ENCODE data around the gene CPVL.

CPVL gene

DNA sequence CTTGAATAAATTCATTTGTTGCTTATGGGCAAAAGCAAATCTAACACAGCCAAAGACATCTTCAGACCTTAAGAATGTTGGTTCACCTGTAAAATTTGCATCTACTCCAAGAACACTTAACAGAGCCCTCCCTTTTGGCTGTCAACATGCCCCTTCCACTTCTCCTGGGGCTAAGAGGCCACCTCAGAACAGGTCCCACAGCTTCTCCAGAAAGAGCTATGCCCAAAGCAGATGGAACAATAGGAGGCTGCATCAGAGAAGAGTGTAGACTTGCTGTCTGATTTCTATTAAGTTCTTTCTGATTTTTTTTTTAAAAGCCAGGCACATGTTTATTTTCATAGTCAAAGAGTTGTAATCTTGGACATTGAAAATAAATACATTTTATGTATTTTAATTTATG, 162.1 kb downstream of the CPVL start:
- DNase-seq (ENCODE audit: insufficient read length, low spot score) (no peak), FAIRE-seq (no peak)

DNA sequence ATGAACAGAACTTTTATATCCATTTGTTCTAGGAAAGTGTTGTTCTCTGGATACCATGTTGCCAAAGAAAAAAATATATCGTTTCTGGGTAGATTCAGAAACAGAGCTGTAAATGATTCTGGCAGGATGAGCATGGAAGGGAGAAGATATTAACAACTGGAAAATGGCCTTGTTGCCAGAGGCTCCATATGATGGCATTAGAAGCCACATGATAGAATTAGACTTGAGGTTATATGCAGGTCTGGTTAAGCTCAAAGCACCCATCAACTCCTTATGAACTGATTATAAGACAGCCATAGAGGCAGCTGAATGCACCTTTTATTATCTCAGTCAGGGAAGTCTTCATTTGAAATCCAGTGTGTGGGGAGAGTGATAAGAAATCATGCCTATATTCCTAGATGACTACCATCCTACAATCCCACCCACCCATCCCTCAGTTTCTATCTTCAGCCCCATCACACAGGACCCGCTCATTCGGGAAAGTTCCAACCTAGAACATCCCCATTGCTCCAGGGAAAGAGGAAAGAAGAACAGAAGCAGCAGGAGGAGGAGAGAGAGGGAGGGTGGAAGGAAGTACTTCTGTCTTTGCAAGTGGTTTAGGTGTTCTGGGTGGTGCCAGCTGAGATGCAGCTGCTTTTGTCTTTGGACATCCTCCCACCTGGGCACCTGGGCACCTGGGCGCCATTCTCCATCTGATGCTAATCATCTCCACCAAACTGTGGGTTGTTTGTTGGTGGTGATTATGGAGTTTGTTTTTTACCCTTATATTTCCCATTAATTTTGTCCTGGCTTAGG, 162.7 kb downstream of the CPVL start:
- DNase-seq (ENCODE audit: insufficient read length, low spot score) (no peak), FAIRE-seq (no peak)

DNA sequence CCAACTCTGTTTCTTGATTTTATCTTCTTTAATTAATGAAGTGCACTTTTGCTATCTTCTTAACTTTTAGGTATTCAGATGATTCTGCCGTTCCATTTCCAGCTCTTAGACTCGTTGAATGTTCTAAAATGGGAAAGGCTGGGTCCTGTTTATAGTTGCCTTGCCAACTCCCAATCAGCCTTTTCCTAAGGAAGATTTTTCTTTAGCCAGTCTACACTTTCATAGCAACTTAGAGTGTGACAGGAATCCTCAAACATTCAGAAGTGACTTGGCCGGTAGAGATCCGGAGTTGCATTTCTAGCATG, 165.2 kb downstream of the CPVL start:
- FAIRE-seq = no peak
- DNase-seq (ENCODE audit: insufficient read length, low spot score) = no peak

DNA sequence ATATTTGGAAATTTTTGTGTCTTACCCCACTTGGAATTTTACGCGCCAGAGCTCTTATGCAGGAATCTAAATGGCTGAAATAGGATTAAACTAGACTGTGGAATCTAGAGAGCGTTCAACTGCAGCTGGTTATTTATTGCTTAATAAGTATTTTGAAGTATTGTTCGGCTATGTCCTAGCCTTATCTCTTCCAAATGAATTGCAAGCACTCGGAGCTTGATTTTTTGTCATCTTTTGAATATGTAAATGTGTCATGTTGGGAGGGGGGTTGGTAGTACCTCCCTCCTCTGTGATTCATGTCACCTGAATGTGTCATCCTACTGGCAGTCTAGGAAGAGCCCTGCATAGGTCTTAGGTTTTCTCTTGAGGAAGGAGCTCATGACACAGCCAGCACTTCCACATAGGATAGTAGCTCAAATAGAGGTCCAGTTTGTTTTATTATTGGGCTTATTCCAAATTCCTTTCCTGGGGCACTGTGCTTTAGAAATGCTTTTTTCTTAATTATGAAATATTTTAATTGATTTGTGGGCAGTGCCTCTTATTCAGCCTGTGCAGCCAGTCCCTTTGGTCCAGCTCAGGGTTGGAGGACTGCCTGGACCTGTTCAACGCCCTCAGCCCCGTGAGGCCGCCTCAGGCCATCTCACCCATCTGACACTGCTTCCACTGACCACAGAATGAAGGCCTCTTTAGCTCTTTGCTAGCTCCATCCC, 165.7 kb downstream of the CPVL start:
- DNase-seq (ENCODE audit: insufficient read length, low spot score) (no peak), FAIRE-seq (no peak)

DNA sequence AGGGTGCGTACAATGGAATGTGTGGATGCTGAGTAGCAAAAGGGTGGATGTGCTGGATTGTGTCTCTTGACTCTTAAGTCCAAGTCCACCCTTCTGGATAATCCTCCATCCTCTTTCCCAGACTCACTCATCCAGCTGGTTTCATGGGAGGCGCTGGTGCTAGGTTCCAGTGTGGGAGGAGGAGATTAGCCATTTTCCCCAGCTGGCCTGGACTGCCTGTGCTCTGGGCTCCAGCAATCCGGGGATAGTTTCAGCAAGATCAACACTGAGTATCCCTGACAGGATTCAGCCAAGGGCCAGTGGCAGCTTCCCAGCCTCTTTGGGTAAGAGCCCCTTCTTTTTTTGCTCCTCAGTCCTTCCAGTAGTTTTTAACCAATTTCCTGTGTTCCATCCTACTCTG, 166.6 kb downstream of the CPVL start:
- no peak for DNase-seq (ENCODE audit: insufficient read length, low spot score)
- no peak for FAIRE-seq

DNA sequence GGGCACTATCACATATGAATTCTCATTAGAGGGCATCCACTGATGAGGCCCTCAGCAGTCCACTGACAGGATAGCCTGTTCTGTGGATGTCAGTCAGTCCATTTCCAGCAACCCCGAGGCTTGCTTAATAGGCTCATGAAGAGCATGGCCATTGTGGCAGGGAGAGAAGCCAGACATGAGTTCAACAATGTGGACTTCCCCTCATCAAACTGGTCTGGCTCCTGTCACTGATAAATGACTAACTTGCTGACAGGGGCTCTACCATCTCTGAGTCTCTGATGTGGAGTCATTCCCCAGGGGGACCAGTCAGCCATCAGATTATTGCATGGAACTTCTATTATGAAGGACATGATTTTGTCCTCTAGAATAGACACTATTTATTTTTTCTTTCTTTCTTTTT, 168.5 kb downstream of the CPVL start:
- DNase-seq (ENCODE audit: insufficient read length, low spot score) = no peak
- FAIRE-seq = no peak

DNA sequence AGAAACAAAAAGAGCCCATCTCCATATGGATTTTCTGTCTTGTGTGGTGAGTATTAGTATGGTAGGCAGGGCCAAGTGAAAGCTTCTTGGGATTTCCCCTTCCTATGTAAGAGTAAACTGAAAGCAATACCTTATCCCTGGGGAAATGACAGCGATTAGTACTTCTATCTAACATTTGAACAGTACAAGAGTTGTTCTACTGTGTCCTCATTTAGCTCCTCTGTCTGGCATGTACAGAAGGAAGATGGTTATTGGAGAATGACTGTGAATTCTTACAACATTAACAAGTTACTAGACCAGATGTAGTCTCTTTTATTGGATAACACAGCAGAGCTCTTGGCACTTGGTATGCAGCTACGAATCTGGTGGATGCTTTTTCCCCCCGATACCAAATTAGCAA, 170.3 kb downstream of the CPVL start:
- FAIRE-seq (no peak), DNase-seq (ENCODE audit: insufficient read length, low spot score) (no peak)

DNA sequence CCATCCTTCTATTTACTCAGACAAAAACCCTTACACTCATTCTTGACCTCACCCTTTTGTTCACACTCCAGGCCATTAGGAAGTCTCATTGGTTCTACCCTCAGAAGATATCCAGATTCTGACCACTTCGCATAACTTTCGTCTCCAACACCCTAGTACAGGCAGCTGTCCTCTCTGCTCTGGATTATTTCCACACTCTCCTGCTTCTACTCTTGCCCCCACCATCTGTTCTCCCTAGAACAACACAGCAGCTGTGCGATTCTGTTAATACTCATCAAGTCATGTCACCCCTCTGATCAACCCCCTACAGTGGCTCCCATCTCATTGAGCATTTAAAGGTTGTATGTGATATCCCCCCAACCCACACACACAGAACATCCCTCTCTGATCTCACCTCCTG, 172.7 kb downstream of the CPVL start:
- no peak for FAIRE-seq
- DNase-seq (ENCODE audit: insufficient read length, low spot score) = no peak

DNA sequence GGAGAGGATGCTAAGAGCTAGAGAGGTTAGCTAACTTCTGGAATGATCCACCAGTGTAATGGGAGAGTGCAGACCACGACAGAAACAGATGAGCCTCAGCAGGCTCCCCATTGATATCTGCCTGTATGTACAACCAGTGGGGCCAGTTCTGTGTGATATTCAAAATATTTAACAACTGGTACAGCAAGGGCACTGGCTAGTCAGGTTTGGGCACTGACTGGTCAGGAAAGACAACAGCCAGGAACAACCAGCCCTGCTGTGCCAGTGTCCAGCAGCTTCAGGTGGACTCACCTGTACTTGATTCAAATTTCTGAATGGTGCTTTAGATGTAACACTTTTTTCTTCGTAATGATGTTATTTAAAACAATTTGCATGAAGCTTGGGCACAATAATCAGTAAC, 182.3 kb downstream of the CPVL start:
- no peak for FAIRE-seq
- DNase-seq (ENCODE audit: insufficient read length, low spot score) = no peak

DNA sequence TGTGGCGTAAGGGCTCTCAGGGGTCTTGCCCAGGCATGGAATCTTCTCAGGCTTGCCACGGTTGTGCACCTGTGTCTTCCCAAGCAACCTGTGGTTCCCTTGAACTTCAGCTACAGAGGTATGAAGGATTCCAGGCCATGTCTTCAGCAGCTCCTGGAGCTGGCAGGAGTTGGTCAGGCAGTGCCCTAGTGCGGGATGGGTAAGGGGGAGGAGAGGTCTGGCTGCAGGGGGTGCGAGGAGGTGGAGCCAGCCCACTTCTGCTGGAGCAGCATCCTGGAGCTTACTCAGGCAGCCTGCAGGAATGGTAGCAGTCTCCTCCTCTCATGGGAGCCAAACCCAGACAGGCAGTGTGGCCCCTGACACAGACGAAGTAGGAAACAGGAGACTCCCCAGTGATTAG, 184.4 kb downstream of the CPVL start:
- FAIRE-seq (no peak), DNase-seq (ENCODE audit: insufficient read length, low spot score) (no peak)

DNA sequence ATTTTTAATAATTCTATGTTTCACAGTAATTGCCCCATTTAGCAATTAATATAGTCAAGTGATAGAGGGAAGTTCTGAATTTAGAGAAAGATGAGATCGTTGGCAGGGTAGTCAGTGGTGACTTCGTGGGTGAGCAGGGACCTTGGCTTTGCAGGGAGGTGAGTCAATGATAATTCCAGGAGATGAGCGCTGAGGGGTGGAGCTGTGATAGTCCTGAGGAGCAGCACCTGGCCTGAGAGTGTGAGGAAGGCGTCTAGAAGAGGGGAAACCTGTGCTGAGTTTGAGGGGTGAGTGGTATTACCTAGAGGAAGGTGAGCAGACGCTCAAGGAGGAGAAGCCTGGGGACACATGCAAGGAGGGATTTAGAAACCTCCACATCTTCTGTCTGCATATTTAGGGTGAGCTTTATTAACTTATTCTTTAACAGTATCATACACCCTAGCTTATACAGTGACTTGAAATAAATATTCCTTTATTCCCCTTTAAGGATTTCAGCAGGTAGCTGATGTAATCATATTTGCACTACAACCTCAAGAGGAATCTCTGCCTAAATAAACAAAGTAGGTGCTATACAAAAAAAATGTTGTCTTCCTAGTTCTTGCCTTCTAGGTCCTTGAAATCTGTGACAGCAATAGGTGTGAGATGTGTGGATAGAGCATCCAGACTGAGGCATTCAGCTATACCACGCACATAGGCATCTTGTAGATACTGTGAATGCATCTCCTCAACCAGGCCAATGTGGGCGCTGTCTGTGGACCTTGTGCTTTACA, 186.1 kb downstream of the CPVL start:
- FAIRE-seq (no peak), DNase-seq (ENCODE audit: insufficient read length, low spot score) (no peak)

DNA sequence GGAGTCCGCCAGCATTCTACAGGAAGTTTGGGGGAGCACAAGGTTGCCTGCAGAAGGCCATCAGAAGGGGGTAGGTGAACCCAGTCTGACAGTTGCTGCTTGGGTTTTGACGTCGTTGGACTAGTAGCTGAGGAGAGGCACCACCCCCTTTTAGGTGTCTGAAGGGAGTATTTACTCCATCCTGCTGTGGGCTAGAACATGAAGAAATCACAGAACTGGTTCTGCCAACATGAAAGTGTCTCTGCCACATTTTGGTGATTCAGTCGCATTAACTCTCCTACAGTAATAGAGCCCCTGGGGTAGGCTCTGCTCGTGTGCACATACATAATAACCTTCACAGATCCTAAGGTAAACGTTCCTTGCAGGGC, 187.4 kb downstream of the CPVL start:
- DNase-seq (ENCODE audit: insufficient read length, low spot score) = no peak
- FAIRE-seq = no peak

DNA sequence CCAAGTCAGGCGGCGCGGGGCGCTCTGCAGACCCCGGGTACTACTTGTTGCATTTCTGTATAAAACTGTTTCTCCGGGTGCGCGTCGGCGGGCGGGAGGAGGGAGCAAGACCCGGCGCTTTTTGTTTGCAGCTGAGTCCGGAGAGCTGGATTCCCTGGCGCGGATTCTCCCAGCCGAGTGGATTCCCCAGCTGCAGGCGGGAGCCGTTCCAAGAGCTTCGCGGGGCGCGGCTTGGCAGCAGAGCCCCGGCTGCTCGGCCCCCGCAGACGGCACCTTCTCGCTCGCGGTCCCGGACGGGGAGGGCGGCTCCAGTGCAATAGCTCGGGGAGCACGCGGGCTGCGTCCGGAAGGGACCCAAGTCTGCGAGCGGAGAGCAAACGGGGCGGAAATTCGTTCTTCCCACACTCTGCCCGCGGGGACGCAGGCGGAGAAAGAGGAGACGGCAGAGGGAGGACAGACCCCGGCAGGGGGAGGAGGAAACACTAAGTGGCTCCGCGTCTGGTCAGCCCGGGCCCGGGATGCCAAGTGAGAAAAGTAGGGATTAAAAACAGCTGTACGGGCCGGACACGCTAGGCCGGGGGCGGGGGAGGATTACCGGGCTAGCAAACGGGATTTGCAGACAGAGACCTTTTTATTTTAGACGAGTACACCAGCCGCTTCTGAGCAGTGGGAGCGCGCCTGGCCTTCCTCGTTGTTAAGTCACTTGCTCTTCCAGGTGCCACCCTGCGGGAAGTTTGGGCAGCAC, 187.9 kb downstream of the CPVL start, which contains the start of gene TRIL:
TRIL (minus strand) TSS at position 96 of the 745 bp plus-strand sequence. CDS start 284 bp downstream, outside the sequence.
- FAIRE-seq = no peak
- DNase-seq (ENCODE audit: insufficient read length, low spot score) = no peak

DNA sequence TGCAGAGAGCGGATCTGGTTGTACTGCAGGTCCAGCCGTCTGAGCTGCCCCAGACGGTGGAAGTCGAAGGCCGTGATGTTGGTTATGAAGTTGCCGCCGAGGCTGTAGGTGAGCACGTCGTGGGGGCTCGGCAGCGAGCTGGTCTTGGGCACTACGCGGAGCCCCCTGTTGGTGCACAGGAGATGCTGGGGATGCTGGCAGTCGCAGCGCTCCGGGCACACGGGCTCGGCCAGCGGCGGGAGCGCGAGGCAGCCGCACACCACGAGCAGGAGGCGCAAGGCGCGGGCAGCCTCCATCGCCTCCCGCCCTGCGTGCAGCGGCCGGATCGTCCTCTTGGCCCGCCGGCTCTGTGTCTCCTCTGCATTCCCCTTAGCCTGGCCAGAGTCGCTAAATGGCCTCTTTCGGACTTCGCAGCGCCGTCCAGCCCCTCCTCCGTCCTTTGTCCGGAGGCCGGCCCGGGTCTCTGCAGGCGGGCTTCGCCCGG, 188.5 kb downstream of the CPVL start:
- no peak for DNase-seq (ENCODE audit: insufficient read length, low spot score)
- FAIRE-seq = no peak

DNA sequence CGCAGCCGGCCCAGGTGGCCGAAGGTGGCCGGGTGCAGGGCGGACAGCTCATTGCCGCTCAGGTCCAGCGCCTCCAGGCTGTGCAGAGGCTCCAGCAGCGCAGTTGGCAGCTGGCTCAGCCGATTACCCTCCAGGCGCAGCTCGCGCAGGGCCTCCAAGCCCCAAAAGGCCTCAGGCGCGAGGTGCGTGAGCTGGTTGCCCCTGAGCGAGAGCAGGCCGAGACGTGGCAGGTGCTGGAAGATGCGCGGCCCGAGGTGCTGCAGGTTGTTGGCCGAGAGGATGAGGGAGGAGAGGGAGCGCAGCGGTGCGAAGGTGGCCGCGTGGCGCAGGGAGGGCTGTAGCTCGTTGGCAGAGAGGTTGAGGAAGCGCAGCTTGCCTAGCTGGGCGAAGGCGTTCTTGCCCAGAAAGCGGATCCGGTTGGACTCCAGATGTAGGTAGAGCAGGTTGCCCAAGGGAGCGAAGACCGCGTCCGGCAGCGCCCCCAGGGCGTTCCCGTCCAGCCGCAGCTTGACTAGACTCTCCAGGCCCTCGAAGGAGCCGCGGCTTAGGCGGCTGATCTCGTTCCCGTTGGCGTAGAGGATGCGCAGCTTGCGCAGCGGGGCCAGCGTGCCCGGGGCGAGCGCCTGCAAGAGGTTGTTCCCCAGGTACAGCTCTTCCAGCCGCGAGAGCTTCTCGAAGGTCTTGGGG, 189.1 kb downstream of the CPVL start:
- DNase-seq (ENCODE audit: insufficient read length, low spot score) (no peak), FAIRE-seq (no peak)

DNA sequence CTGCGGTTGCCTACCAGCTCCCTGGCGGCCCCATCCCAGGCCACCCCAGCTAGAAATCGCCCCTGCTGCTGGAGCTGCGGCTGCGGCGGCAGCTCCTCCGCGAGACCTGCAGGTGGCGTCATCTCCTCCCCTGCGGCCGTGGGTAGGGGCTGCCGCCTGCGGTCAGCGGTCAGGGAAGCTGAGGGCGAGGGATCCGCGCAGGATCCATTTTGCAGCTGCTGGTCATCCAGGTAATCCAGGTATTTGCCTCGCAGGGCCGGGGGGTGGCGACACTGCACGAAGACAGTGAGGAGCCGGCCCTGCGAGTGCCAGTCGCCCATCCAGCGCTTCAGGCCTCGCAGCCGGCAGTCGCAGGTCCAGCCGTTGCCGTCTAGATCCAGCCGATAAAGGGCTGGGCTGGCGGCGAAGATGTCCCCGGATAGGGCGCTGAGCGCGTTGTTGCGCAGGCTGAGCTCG, 189.7 kb downstream of the CPVL start:
- DNase-seq (ENCODE audit: insufficient read length, low spot score) (no peak), FAIRE-seq (no peak)

DNA sequence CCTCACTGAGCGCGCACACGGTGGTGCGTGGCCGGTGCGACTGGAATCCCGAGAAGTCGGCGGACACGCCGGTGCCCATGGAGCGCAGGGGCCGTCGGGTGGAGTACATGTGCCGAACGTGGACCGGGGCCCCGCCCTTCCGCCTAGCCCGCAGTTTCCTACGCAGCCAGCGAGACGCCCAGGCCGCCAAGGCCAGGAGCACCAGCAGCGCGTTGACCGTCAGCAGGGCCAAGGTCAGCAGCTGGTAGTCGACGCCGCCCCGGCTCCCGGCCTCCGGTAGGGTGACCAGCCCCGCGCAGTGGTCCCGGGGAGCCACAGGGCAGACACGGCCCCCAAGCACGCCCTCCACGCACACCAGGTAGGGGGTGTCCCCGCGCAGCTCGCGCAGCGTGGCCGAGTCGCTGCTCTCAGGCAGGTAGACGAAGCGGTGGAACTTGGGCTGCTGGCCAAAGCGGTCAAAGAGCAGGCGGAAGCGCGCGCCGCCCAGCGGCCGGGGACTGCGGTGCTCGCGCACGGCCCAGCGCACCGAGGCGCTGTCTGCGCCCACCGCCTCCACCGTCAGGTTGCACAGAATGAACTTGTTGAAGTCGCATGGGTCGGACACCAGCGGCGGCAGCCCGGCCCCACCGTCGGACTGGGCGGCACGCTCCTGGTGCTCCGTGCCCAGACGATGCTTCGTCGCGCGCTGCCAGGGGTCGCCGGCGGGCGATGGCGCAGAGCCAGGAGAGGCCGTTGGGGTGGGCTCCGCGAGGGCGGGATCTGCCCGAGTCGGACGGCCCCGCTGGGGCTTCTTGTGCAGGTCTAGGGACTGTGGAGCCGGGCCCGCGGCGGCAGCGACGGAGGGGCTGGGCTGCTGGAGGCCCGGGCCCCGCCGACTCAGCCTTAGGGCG, 190.4 kb downstream of the CPVL start:
- DNase-seq (ENCODE audit: insufficient read length, low spot score) (no peak), FAIRE-seq (no peak)

DNA sequence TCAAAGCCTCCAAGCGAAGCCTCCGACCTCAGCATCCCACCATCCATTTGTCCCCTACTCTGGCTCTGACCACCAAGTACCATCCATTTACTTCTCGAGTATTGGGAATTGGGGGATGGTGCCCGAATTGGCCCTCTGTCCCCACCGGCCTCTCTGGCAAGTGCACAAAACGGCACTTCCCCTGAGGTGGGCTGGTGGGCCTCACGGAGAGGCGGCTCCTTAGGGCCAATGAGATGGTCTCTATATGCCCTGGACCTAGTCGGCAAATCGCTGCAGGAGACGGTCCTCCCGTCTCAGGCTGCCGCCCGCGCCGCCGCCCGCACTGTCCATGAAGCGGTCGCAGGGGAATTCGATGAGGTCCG, 191.0 kb downstream of the CPVL start:
- no peak for FAIRE-seq

DNA sequence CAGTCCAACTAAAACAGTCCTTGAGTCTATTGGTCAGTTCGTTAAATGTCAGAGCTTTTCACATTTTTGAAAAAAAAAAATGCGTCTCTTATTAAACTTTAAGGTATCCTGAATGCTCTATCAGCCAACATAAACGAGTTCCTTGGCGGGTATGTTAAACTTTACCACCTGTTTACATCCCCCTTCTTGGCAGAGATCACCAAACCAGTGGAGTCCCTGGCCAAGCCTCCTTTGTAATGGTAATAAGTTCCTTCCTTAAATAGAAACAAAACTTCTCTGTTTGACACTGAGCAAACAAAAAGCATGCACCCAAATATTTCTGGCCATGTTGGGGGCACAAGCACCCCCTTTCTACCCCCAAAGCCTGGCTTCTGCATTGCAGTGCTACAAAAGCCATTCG, 191.4 kb downstream of the CPVL start:
- FAIRE-seq (no peak), DNase-seq (ENCODE audit: insufficient read length, low spot score) (no peak)

More for the DNA sequence above, 191.0 kb downstream of the CPVL start:
- DNase-seq (ENCODE audit: insufficient read length, low spot score) = no peak
